ENCODE data around the gene FOXB2. TPM values are rescaled to one million over a fixed set of nuclear protein-coding genes. Genes with fewer than 3 reads are reported as not detected.
"Not testable (repeated sequence)": the region's sequence is repeated elsewhere in the genome, so short reads cannot be mapped to it uniquely, and the experiment has no call there.

FOXB2 gene
- total RNA-seq (2014; rRNA removed; shearing (Covaris generic)), result not detected in 2 replicates

GRCh38 chr9:77019236-77019925 lies at the start of gene FOXB2:
Gene FOXB2 (plus strand): TSS chr9:77019655. CDS start chr9:77019655, 0 bp downstream.
- DNase-seq (ENCODE audit: low spot score), result no peak

DNA sequence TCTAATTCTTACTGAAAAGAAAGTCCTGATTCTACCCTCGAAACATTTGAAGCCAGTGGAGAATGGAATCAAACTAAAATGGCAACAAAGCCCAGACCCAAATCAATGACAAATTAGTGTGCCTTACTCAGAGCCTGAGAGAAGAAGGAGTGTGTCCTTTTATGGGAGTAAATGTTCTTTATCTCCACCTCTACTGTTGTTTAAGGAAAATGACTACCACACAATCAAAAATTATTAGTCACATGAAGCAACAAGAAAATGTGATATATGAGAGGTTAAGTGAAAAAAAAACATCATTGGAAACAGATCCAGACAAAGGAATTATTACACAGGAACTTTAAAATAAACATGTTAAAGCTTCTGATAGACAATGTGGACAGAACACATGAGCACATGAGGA lies 49.7 kb upstream of the FOXB2 start:
- DNase-seq (ENCODE audit: low spot score), result no peak

- DNase-seq (ENCODE audit: low spot score), result not testable (repeated sequence)
Observed at GRCh38 chr9:76978831-76979230, 40.6 kb upstream of the FOXB2 start.

GRCh38 chr9:76980566-76980965 lies 38.9 kb upstream of the FOXB2 start:
- no peak for DNase-seq (ENCODE audit: low spot score)

- DNase-seq (ENCODE audit: low spot score), result no peak
Observed at GRCh38 chr9:76984486-76984885, 35.0 kb upstream of the FOXB2 start.

DNA sequence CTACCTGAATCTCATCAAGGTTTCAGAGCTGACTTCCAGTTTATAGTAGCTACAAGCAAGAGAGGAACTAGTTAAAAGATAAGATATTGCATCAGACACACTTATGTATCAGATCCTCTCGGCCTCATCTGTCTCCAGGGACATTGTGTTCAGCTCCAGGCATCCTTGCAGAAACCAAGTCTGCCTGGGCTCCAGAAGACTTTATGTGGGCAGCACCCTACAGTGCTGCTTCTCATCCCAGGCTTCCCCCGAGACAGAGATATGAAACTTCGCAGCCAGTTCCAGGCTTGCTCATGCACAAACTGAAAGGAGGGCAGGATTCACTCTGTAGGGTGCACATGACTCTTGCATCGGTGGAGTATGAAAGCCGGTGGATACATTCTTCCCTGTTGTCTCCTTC lies 33.9 kb upstream of the FOXB2 start:
- DNase-seq (ENCODE audit: low spot score), result no peak

GRCh38 chr9:76987594-76988200 lies 31.8 kb upstream of the FOXB2 start:
- DNase-seq (ENCODE audit: low spot score), result peak; percentile 68

GRCh38 chr9:76988941-76989340 lies 30.5 kb upstream of the FOXB2 start:
- no peak for DNase-seq (ENCODE audit: low spot score)

DNA sequence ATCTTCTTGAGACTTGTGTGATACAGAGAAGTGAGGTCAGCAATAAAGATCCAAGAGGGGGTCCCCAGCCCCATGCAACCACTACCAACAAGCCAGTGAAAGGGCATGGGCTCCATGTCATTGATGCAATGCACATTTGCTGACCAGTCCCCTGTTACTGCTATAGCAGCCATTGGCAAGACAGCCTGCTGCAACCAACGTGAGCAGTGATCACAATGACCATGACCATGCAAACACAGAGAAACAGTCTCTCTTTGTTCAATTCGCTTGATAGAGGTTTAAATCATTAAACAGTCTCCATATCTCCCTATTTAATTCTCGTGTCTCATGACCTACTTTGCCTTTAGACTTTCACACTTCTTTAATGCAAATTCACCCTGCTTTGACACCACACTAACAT lies 30.0 kb upstream of the FOXB2 start:
- no peak for DNase-seq (ENCODE audit: low spot score)

- peak; percentile 44 for DNase-seq (ENCODE audit: low spot score)
Observed at GRCh38 chr9:76996700-76997099, 22.8 kb upstream of the FOXB2 start.

GRCh38 chr9:76999261-76999660 lies 20.2 kb upstream of the FOXB2 start:
- DNase-seq (ENCODE audit: low spot score), result no peak

DNA sequence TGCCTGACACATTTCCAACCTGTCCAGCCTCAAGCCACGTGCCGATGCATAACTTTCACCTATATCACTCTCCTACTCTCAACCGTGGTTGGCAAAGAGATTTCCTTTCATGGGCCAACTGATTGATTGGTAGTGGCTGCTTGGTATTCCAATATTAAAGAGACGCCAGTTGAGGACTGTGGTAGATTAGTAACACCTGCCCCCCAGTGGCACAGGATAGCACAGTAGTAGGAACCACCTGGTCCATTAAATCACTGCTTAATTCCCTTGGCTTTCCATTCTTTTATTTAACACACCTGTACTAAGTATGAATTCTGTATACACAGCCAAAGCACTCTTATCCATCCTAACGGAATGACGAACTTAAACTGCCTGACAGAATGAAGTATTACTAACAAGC lies 19.1 kb upstream of the FOXB2 start:
- DNase-seq (ENCODE audit: low spot score), result peak; percentile 12

- DNase-seq (ENCODE audit: low spot score), result no peak
Observed at GRCh38 chr9:77003366-77003765, 16.1 kb upstream of the FOXB2 start.

DNA sequence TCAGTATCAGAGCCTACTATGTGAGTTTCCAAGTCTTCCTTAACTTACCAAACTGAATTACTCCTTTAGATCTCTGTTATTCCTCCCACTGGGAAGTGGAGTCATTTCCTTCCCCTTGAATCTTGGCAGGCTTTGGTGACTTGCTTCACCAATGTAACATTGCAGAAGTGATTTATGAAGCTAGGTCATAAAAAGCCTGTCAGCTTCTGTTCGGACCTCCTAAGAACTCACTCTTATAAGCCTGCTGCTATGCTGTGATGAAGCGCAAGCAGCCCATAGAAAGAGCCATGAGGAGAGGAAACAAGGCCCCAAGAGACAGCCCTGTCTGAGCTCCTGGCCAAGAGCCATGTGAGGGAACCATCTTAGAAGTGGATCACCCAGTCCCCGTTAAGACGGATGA lies 14.2 kb upstream of the FOXB2 start:
- no peak for DNase-seq (ENCODE audit: low spot score)

DNA sequence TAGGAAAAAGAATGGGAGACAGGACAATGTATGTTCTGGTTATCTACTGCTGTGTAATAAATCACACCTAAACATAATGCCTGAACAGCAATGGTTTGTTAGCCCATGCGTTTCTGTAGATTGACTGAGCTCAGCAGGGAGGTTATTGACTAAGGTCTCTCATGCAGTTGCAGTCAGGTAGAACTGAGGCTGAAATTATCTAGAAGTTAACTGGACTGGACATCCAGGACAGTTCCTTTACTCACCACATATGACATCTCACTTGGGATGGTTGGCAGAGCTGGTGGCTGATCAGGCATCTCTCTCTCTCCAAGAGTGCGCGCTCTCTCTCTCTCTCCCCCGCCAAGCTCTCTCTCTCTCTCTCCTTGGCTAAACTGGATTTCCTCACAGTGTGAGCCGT lies 8.9 kb upstream of the FOXB2 start:
- no peak for DNase-seq (ENCODE audit: low spot score)

- peak; percentile 10 for DNase-seq (ENCODE audit: low spot score)
Observed at GRCh38 chr9:77011973-77012821, 7.3 kb upstream of the FOXB2 start.

DNA sequence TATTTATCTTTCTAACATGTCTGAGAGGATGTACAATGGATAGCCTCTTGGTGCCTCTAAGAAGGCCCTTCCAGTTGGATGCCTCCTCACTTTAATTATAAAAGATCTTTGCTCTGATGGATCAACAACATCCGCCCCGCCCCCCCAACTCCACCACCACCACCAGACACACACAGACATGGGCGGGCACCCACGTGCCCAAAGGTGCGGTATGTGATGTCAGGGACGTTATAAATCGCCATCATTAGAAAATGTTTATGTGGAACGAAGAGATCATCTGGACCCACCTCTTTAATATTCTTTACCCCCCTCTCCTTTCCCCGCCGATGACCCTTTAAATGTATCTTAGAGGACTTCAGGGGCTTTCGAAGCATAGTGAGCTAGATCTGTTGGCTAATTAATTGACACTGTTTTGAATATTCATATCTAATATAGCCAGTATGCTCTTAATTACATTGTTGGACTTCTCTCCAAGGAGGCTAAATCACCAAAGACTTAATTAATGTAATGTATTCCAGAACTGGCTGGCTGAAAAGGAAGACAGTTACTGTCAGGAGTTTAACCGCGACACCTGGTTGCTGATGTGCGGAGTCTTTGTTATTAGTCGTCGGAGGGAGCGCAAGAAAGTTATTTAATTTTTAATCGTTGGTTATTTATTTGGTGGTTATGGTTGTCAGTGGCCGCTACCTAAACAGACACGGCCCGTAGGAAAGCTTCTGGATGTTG lies 6.1 kb upstream of the FOXB2 start:
- no peak for DNase-seq (ENCODE audit: low spot score)

- DNase-seq (ENCODE audit: low spot score), result no peak
Observed at GRCh38 chr9:77013932-77014596, 5.4 kb upstream of the FOXB2 start.

DNA sequence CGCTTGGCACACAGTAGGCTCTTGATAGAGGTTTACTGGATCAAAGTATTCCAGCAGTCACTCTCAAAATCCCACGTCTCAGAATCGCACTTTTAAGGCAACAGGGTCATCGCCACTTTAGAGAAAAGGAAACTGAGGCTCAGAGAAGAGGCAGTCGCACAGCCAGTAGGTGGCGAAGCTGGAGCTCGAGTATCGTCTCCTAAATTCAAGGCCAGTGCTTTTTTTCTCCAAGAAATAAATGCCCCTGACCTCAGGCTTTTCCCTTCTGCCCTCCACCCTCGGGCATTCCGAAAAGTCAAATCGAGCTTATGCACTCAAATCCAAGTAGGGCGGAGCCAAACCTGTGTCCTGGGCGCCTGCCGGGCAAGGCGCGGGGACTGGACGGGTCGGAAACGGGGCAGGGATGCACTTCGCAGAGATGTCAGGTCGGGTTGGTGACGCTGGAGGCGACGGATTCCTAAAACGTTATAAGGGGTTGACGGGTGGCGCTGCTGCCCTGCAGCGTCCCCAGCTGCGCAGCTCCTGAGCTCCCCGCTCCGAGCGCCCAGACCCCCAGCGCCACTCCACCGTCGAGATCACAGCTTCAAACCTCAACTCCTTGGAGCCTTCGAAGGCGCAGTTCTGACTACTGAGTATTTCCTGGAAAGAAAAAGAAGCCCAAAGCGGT lies 4.7 kb upstream of the FOXB2 start:
- DNase-seq (ENCODE audit: low spot score), result no peak

- no peak for DNase-seq (ENCODE audit: low spot score)
Observed at GRCh38 chr9:77015327-77016048, 4.0 kb upstream of the FOXB2 start.

Data from HT-29 (cell line).